GM19328 (cell line): ENCODE measurements around the gene OTX1.

Experiments
- ATAC-seq: cut with Tn5 transposase; IDR thresholded peaks from one replicate; pipeline ENCODE4 v1.9.1; 2021; ENCODE audit warnings: mild to moderate bottlenecking, moderate library complexity; ENCODE audit not compliant: unreplicated experiment

The OTX1 gene

DNA sequence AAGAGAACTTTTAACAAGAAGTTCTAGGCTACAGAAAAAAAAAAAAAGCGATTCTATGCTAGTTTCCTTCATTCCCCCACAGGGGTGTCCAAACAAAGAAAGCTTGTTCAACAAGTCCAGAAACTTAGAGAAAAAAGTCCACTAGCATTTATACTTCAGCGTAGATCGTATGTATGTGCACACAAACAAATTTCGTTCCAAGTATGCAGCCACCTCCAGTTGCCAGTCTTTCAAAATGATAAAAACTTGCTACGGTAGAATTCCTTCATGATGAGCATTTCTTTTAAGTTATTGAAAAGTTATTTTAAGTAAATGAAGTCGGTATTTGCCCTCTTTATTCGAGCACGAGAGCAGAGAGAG lies 3.7 kb upstream of the OTX1 start:
- ATAC-seq, result no peak

DNA sequence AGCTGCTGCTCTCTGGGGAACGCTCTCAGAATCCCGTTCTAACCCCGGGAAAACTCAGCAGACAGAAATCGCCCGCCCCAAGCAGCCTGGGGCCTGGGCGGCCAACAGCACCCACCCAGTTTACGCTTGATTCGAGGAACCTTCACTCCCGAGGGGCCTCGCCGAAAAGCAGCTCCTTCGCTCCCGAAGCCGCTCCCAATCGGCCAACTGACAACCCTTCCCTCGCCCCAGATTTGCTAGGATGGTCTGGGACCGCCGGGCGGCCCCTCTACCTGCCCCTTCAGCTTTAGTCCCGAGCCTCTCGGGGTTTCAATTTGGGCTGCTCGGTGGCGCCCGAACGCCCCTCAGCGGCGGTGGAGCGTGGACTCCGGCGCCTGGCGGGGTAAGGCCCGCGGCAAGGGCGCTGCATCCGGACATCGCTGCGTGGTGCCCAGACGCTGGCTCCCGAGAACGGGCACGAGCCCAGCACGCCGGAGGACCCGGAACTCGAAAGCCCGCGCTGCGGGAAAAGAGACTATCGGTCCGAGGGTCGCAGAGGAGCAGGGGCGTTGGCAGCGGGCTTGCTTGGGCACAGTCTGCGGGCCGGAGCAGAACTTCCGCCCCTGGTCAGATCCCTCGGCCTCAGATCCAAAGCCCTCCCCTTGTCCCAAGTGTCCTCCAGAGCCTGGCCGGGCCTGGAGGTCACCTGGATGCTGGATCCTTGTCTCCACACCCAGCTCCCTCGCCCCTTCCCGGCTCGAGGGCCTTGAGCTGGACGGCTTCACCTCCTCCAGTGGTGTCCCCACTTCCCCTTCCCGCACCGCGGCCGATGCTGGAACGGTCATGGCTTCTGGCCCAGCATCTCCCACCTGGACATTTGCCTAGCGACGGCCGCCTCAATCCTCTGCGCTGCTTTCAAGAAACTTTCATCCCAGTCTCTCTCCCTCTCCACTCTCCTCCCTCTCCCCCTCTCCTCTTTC lies 3.0 kb upstream of the OTX1 start:
- no peak for ATAC-seq

DNA sequence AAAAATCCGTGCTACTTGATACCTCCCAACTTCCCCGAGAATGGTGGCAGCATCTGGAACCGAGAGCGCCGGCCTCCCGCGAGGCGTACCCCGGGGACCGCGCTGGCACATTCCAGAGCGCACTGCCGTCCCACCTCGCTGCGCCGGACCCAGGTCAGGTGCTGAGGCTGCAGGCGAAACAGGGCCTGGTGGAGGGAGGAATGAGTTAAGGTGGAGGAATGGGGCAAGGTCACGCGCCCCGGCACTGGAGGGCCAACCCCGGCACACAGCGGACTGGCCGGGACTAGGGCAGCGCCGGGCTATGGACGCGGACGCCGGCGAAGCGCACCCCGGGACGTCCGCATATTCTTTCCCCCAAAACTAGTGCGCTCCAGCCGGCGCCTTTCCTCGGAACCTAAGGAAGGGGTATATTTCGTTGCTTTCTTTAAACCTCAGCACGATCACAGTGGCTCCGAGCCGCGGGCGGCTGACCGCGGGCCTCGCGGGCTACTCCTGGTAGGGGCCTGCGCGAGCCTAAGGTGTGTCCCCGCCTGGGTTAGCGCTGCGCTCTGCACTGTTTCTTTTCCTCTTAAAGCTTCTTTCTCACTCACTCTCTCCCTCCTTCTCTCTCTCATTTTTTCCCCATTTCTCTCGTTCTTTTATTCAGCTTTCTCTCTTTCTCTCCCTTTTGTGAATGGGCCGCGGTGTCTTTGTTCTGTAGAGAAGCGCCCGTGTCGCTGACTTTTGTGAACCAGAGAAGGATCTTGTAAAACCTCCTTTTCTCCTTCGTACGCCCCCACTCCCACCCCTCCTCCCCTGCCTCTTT lies 2.1 kb upstream of the OTX1 start:
- no peak for ATAC-seq

DNA sequence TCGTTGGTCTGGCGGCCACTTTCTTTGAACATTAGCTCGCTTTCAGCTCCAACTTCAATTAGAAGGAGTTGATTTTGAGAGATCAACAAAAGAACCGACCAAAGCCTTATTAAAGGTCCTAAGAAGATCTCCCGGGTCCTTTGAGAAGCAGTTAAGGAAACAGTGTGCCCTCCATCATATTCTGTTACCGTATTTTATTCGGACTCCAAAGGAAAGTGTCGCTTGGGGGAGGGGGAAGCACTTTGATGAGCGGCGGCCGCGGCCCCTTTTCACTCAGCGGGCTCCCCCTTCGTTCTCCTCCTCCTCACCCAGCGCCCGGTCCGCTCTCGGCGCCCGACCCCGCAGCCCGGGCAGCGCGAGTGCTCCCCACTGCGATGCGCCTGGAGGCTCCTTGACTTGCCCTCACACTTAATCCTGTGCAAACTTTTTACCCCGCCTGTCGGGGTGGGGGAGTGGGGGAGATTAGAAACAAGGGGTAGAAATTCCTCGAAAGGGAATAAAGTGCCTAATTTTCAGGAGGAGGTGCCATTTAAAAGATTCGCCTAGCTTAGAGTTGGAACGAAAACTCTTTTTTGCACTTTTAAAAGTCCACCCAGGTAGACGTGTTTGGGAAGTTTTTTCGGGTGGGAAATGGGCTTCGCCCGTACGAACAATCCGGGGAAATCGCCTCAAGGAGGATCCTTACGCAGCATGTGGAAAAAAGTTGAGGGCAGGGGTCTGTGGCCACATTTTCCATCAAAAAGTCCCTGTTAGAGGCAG lies 1.2 kb upstream of the OTX1 start:
- no peak for ATAC-seq

DNA sequence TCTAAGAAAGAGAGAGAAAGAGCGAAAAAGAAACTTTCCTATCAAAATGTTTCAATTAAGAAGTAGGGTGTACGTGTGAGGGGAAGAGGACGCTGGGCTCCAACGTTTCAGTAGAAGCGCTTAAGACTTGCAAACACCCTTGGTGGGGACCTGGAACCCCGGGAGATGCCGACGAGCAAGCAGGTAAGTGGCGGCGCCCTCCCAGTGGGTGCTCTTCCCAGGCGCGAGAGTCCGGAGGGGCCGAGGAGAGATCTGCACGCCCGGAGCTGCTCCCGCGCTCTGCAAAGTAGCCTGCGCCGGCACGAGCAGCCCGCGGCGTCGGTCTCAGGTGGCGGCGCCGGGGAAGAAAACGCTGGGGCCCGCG lies 678 bp upstream of the OTX1 start:
- no peak for ATAC-seq

DNA sequence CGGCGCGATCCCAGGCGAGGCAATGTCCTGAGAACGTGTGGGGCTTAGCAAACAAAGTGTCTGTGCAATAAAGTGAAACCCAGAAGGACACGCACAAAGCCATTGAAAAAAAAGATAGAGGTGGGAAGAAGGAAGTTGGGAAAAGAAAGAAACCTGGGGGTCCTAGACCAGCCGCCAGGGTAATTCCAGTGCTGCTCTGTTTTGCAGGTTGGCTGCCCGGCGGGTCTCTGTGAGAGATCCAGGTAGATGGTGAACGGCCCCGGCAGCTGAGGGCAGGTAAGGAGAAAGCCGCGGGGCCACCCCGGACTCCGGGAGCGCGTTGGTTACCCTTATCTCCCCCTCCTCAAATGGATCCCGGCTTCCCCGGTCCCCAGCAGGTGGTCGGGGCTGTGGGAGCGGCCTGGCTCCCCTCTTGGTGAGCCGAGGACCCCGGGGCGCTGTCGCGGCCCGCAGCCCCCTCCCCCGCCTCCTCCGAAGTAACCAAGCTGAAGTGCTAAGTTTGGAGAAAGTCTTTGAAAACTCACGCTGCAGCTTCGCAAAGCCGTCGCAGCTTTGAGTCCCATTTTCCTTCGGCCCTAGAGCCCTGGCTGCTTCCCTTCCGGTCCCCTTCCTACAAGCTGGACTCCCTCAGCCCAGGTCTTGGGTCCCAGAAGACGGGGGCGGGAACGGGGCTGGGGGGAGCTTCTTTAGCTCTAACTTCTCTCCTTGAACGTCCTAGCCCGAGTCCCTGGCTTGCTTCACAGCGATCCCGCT lies 588 bp downstream of the OTX1 start:
- ATAC-seq, result no peak

DNA sequence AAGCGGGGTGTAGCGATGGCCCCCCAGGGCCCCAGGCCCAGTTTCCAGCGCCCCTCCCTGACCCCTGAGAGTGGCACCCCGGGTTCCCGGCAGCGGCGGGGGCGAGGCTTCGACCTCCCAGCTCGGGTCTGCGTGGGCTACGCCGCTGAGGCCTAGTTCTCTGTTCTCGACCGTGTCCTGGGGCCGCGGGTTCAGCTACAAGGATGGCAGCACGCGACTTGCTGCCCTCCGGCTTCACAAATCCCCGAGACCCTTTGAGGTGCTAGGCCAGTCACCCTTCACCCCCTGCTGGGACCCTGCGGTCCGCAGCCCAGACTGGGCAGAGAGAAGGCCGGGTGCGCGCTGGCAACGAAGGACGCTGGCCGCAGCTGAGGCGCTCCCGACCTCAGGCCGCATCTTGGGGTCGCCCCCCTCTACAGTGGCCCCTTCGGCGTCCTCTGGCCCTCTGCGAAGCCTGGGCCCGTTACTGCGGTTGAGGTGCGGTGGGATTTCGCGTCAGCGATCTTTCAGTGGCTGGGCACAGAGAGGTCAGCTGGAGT lies 1.2 kb downstream of the OTX1 start:
- ATAC-seq, result no peak

DNA sequence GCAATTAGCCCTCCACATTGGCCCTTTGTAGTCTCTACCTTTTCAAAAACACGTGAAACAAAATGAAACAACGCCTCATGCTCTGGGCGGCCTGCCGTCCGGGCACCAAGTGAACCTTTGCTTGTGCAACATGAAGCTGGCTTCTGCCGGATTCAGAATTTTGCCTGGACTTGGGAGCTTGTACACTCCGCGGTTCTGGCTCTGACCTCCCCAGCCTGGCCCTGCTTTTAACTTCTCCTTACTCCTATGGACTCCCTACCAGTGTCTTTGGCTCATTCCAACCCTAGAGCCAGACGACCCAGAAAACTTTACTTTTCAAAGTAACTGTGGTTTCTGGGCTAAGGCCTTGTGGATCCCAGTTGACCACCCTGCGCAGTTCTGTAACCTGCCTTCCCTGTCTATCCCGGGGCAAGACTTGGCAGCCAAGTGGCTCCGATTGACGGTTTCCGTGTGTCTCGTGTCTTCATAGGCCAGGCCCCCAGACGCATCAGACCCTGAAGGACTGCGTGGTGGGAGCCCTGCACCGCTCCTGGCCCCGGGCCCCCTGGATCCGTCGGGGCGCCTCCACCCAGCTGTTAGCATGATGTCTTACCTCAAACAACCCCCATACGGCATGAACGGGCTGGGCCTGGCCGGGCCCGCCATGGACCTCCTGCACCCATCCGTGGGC lies 1.9 kb downstream of the OTX1 start:
- no peak for ATAC-seq

DNA sequence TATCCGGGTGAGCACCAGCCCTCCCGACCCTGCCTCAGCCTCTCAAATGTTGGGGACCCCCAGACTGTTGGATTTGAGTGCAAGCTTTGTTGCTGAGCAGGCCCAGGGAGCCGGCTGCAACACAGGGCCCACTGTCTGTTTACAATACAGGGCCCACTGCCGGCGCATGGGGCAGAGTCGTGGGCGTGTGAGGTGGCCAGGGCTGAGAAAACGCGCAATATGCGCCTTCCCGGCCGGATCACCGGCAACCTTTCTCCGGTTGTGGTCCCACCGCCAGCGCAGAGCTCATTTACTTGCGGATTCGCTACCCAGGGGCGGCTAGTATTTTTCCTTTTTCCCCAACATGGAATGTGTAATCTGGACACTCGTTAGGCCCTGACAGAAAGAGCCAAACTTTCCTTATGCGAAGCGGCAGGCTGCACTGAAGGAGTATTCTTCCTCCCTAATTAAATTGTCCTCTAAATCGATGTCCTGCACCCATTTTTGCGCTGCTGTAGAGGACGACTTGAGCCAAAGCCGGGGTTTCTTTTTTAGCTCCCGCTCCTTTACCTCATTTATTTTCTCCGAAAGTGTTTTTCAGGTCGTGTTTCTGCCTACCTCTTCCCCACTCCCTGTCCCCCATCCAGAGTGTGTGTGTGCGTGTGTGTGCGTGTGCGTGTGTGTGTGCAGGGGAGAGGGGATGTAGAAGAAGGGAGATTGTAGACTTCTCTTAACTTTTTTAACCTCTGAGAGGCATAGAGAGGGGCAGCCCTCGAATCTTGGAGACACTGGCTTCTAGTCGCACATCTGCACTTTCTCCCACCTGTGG lies 2.7 kb downstream of the OTX1 start:
- no peak for ATAC-seq

DNA sequence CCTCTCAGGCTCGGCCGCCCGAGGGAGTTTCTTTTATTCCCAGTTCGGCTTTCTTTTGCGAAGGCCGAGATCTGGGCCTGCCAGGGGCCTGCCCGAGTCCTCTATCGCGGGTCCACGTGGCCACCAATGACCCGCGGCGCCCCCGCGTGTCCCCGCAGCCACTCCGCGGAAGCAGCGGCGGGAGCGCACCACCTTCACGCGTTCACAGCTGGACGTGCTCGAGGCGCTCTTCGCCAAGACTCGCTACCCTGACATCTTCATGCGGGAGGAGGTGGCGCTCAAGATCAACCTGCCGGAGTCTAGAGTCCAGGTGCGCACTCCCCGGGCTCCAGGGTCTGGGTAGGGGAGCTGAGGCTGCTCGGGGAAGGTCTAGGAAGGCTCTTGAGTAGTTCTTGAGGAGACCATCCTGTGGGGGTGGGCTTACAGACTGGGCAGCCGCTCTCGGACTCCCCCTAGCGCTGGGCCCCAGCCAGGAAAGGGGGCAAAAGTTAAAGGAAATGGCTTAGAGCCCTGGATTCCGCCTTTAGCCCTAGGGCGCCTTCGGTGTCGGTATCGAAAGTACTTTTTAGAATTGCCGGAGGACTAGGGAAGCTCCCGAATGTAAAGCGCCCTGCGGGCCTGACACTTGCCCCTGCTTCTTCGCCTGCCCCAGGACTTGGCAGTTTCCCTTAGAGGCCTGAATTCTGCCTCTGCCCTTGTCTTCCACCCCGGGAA lies 3.4 kb downstream of the OTX1 start:
- no peak for ATAC-seq

DNA sequence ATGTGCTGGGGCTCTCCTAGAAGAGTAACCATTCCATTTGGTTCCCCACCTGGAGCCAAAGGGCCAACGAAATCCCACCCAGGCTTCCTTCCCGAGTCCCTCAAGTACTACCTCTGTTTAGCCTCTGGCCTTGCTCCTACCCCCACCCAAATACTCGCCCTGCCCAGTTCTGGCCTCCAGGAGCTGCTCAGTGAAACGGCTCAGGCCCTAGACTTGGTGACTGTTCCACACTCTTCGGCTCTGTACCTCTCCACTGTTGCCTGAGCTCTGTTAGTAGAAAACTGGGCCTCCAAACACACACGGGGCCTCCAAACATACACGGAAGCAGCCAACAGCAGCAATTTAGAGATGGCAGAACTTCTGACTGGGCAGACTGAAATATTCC lies 4.2 kb downstream of the OTX1 start:
- ATAC-seq, result no peak

DNA sequence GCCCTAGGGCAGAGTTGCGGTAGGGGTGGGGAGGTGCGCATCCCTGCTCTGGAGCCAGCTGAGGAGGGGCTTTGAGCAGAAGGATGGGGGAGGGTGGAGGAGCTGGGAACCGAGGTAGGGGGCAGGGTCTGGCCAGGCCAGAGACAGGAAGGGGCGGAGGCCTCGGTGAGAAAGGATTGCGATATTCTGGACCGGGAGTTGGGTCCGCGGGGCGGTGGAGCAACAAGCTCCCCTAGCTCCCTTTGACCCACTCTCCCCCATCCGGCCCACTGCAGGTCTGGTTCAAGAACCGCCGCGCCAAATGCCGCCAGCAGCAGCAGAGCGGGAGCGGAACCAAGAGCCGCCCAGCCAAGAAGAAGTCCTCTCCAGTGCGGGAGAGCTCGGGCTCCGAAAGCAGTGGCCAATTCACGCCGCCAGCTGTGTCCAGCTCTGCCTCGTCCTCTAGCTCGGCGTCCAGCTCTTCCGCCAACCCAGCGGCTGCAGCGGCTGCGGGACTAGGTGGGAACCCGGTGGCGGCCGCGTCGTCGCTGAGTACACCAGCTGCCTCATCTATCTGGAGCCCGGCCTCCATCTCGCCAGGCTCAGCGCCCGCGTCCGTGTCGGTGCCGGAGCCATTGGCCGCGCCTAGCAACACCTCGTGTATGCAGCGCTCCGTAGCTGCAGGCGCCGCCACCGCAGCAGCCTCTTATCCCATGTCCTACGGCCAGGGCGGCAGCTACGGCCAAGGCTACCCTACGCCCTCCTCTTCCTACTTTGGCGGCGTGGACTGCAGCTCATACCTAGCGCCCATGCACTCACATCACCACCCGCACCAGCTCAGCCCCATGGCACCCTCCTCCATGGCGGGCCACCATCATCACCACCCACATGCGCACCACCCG lies 4.8 kb downstream of the OTX1 start:
- ATAC-seq, result no peak

DNA sequence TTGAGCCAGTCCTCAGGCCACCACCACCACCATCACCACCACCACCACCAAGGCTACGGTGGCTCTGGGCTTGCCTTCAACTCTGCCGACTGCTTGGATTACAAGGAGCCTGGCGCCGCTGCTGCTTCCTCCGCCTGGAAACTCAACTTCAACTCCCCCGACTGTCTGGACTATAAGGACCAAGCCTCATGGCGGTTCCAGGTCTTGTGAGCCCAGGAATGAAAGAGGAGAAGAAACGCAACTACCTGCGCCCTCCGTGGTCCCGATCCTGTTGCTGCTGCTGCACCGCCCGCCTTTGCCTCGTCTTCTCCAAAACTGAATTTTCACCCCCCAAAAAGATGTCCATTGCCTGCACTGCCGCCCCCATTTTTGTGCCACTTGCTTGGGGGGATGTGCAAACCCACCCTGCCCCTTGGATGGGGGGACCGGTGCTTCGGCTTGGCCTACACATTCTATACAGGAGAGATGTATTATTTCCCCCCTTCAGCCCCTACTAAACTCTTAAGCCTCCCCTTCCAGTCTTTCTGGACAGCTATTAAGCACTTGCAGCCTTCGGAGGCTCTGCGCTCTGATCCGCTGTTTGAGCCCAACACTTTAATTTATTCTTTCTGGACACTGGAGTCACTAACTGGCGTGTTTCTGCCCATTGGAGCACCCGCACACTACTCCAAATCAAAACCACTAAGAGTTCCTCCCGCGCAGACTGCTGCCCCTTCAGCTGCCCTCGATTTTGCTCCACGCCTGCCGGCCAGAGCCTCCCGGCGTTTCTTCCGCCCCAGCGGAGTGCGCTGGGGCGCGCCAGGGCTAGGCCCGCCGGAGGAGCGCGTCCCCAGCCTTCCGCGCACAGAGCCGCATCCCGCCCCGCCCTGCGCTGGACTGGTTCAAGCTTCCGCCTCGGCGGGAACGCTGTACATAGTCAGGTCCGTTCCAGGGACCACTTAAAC lies 5.7 kb downstream of the OTX1 start:
- no peak for ATAC-seq

DNA sequence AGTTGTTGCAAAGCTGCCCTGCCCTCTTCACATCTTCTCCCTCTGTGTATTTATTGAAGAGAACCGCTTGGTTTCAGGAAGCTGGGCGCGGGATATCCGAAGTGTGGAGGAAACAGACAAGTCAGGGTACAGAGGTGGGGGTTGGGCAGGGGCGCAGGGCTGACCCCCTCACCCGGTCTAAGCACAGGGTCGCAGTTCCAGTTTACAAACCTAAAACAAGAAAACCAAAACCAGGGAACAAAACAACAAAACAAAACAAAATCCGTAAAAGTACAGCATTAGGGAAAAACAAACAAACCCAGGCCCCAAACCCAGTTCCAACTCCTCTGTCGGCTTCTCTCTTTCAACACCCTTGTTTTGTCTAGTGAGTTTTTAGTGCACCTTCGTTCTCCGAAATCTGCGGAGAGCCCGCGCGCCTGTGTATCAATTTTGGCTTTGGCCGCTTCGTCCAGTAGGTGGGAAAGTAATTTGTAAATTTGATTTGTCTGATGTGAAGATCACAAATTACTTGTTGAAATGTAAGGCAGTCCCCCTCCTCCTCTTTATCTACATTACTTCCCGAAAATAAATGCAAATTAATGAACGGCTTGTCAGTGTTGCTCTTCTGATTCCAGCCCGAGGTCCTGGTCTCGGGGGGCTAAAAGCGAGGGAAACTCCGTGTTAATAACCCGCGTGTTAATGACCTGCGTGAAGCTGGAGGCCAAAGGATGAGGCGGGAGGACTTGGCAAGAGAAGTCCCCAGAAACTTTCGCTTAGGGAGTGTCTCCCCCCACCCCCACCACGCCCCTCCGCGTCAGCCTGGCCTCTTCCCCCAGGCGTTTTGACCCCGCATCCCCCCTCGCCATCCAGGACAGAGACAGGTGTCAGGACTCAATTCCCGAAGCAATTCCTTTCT lies 6.9 kb downstream of the OTX1 start:
- no peak for ATAC-seq

DNA sequence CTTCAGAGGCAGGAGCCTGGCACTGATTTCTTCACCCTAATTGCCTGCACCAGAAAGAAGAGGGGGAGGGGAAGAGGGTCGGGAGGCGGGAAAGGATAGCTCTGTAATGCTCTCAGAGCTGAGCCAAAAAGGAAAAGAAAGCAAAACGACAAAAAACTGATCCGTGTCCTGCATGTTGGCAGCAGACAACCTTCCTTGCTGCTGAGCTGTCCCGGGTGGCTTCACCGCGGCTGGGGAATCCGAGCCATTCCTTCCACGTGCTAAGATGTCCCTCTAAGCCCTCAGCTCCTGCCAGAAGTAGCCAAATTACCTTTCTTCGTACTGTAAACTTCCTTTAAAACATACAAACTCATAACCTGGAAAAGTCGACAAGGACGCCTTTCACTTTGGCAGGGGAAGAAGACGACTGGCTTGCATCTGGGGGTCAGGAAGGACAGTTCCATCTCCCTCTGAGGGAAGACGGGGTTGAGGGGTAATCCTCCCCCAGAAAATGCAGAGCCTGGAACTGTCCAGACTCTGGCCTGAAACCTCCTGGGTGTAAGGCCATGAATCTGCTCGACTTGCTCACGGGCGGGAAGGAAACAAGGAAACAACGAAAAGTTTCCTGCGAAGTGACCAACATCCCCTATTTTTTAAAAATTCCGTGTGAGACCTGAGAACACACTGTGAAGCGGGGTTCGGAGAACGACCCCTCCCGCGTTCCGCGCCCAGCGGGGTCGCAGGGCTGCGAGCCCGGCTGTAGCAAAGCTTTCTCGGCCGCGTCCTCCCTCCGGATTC lies 7.7 kb downstream of the OTX1 start:
- no peak for ATAC-seq
